Activated T-helper 1 cell treated with anti-CD3 and anti-CD28 coated beads, Interleukin-2, amount 50 U/mL, for 16 hours (primary cell): ENCODE measurements around the gene DNAJC25.
"Not testable (repeated sequence)": the region's sequence is repeated elsewhere in the genome, so short reads cannot be mapped to it uniquely, and the experiment has no call there.

Source experiments
- DNase-seq, 2 donors: peaks; one replicate each; pipeline ENCODE4 v3.0.0-alpha.2; 2020; ENCODE audit warnings: low read depth in 1 of 2, low spot score in 1 of 2

The DNAJC25 gene

DNA sequence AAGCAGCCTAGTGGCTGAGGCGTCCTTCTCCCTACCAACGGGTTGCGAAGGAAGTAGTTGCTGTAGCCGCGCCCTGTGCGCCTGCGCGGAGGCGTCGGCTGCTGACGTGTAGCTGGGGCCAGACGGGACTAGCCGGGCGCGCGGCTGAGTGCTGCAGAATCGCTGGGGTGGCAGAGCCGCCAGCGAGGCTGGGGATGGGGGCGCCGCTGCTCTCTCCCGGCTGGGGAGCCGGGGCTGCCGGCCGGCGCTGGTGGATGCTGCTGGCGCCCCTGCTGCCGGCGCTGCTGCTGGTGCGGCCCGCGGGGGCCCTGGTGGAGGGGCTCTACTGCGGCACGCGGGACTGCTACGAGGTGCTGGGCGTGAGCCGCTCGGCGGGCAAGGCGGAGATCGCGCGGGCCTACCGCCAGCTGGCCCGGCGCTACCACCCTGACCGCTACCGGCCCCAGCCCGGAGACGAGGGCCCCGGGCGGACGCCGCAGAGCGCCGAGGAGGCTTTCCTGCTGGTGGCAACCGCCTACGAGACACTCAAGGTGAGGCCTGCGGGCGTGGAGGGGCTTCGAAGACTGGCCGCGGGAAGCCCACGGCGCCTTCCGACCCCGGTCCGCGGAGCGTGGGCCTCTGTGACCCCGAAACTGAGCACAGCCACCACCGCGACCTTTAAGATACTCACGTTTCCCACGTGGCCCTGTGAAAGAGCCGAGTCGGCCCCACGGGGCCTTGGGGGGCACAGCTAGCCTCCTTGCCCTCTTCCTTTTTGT lies at the start of gene DNAJC25:
Gene DNAJC25, plus strand, starts transcription at position 121 of the 758 bp plus-strand sequence. Its CDS starts 74 bp downstream, at position 195.
- DNase-seq: peak; percentile 88 to 95

DNA sequence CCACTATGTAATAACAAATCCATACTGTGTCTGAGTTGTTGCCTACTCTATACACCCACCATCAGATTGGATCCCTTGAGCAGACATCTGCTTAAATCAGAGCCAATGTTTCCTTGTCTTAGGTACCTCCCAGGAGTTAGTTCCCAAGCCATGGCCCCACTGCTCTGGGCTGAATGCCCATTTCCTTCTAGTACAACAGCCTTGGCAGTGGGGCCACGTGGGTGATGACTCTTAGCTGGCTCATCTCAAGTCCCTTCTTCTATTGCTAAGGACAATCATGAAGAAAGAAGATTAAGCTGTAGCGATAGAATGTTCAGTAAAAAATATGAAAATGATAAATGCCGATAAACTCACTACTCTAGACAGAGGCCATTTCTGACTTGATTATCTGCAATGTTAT lies 48.2 kb upstream of the DNAJC25 start:
- DNase-seq: no peak

- DNase-seq: no peak
These were observed 44.8 kb upstream of the DNAJC25 start for GRCh38 chr9:111586378-111586777.

GRCh38 chr9:111588846-111589245 lies 42.3 kb upstream of the DNAJC25 start:
- no peak for DNase-seq

DNA sequence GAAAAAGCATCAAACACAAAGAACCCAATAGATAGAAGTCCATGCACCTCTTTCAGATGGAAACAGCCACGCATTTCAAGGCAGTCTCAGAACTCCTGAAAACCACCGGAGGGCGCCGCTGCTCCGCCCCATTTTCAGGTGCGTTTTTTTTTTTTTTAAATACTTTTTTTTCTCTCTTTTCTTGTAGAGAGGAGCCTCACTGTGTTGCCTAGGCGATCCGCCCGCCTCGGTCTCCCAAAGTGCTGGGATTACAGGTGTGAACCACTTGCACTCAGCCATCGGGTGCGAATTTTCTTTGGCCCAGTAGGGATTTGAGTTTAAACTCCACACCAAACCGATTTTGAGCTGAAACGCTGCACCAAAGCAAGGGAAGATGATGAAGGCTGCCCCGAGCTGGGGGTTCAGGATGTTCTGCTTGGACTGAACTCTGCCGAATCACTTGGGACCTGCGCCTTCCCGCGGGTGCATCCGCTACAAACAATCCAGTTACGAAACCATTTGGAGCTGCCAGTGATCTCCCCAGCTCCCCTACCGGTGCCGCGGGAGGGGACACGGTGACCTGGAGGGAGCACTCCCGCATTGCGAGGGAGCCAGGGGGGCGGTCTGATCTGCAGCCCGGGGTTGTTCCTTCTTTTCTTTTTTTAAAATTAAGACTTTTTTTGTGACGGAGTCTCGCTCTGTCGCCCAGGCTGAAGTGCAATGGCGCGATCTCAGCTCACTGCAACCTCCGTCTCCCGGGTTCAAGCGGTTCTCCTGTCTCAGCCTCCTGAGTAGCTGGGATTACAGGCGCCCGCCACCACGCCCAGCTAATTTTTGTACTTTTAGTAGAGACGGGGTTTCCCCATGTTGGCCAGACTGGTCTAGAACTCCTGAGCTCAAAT lies 33.0 kb upstream of the DNAJC25 start:
- DNase-seq: peak; percentile 7 to 26

DNA sequence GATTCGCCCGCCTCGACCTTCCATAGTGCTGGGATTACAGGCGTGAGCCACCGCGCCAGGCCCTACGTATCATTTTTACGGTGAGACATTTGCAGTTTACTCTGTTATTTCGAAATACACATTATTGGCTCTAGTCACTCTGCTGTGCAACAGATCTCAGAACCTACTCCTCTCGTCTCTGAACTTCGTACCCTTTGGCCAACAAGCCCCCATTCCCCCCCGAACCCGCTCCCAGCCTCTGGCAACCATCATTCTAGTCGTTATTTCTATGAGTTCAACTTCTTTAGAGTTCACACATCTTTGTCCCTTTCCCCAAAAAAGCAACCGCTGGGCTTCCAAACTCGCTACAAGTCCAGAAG lies 32.4 kb upstream of the DNAJC25 start:
- no peak for DNase-seq

GRCh38 chr9:111599092-111599954 lies 31.8 kb upstream of the DNAJC25 start, which contains the start of gene PTGR1:
Gene PTGR1 (minus strand): TSS chr9:111599647. CDS start chr9:111597422, 2,225 bp downstream.
- DNase-seq: no peak

DNA sequence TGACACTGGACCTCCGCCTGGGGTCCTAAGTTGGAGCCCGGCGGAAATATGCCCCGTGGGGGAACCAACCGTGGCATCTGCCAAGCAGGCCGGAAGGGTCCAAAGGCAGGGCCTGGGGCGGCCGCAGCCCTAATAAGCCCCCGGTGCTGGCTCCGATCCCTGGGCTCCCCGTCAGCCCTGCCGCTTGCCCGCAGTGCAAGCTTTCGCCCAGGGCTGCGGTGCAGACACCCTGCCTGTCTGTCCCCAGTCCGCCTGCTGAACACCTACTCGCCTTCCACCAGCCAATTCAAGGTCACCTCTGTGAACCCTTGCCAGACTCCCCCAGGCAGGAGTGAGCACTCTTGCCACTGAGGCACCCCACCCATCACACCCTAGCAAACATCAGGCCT lies 31.2 kb upstream of the DNAJC25 start:
- DNase-seq: no peak

- no peak for DNase-seq
These were observed 29.7 kb upstream of the DNAJC25 start for GRCh38 chr9:111601237-111602018.

- DNase-seq: no peak
These were observed 28.1 kb upstream of the DNAJC25 start for GRCh38 chr9:111603041-111603440.

- no peak for DNase-seq
These were observed 27.0 kb upstream of the DNAJC25 start for GRCh38 chr9:111604054-111604615.

DNA sequence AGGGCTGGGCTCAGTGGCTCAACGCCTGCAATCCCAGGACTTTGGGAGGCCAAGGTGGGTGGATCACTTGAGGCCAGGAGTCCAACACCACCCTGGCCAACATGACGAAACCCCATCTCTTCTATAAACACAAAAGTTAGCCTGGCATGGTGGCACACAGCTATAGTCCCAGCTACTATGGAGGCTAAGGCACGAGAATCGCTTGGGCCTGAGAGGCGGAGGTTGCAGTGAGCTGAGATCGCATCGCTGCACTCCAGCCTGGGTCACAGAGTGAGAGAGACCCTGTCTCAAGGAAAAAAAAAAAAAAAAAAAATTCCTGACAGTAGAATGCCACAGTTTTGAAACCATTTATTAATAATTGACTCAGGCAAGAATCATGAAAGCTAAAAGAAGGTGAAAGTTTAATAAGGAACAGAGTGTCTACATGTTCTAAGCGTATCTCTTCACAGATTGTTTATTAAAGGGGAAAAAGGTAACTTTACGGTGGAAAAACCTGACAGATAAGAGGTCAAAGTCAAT lies 26.0 kb upstream of the DNAJC25 start:
- no peak for DNase-seq

- no peak for DNase-seq
These were observed 21.0 kb upstream of the DNAJC25 start for GRCh38 chr9:111610149-111610548.

DNA sequence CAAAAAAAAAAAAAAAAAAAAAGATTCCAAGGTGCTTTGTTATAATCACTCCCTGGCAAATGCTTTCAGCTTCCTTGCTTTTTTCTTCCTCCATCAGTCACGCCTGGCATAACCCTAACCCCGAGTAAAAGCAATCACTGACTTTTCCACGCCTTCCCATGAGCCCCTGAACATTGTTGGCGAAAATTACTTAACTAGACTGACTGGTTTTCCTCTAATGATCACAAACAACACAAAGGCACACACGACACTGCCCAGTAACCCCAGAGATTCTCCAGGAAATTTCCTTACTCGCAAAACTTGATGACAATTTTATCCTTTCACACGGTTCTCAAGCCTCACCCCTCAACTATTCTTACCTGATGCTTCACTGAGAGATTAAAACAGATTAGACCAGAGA lies 20.3 kb upstream of the DNAJC25 start:
- DNase-seq: no peak

DNA sequence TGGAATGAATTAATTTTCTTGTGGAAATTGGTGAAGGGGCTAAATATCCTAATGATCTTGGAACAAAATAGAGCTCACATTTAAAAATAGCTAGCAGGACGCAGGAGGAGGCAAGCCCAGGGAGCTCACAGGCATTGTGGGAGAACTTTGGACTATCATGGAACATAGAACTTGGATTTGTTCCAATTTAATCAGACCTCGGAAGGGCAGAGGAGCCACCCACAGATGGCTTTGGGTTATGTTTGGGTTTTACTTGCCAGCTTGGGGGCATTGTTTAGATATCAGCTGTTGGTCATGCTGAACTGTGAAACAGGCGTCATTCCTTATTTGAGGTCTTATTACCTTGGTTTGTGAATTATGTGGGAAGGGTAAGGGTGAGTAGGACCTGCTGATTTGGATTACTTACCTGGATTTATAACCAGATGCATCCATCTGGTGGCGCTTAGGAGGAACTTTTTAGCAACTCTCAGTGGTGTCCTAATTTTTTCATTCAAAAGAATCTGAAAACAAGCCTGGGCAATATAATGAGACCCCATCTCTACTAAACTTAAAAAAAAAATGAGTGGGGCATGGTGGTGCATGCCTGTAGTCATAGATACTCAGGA lies 17.6 kb upstream of the DNAJC25 start:
- no peak for DNase-seq

- no peak for DNase-seq
These were observed 15.2 kb upstream of the DNAJC25 start for GRCh38 chr9:111615928-111616327.

DNA sequence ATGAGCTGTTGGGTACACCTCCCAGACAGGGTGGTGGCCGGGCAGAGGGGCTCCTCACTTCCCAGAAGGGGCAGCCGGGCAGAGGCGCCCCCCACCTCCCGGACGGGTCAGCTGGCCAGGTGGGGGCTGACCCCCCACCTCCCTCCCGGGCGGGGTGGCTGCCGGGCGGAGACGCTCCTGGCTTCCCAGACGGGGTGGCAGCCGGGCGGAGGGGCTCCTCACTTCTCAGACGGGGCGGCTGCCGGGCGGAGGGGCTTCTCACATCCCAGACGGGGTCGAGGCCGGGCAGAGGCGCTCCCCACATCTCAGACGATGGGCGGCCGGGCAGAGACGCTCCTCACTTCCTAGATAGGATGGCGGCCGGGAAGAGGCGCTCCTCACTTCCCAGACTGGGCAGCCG lies 13.8 kb upstream of the DNAJC25 start:
- DNase-seq: not testable (repeated sequence)

GRCh38 chr9:111621895-111622480 lies 9.1 kb upstream of the DNAJC25 start:
- no peak for DNase-seq

GRCh38 chr9:111622626-111623025 lies 8.5 kb upstream of the DNAJC25 start:
- DNase-seq: no peak
